GM12873 (cell line): ENCODE results near the gene NFIX.

Experiments used
- CTCF ChIP-seq: IDR thresholded peaks from 2 replicates; pipeline ENCODE4 v1.5.1; 2012; ENCODE audit warnings: low read depth, mild to moderate bottlenecking, moderate library complexity, low read length, control low read depth; ENCODE audit not compliant: insufficient read depth; ENCODE audit errors: missing control alignments

Gene NFIX

GRCh38 chr19:12990431-12990830, 4.8 kb upstream of the NFIX start:
- no peak for TF ChIP-seq CTCF

GRCh38 chr19:12990853-12991252, 4.4 kb upstream of the NFIX start:
- no peak for TF ChIP-seq CTCF

- no peak for TF ChIP-seq CTCF
These were observed 4.0 kb upstream of the NFIX start for GRCh38 chr19:12991296-12991695.

GRCh38 chr19:12992729-12993128, 2.5 kb upstream of the NFIX start:
- no peak for TF ChIP-seq CTCF

- no peak for TF ChIP-seq CTCF
These were observed 1.7 kb upstream of the NFIX start for GRCh38 chr19:12993562-12993961.

GRCh38 chr19:12995596-12996405, 526 bp downstream of the NFIX start:
- no peak for TF ChIP-seq CTCF

- TF ChIP-seq CTCF: no peak
These were observed 1.3 kb downstream of the NFIX start for GRCh38 chr19:12996406-12997094.
